Activated CD8-positive, alpha-beta T cell treated with anti-CD3 and anti-CD28 coated beads for 36 hours (primary cell): ENCODE measurements around the gene COL9A2. TPM values are rescaled to one million over a fixed set of nuclear protein-coding genes. Genes with fewer than 3 reads are reported as not detected.

Experiments used
- ATAC-seq: fragments of 200-7000 bp; cut with Tn5 transposase; one replicate; pipeline ENCODE4 v1.10.0; 2021; ENCODE audit warnings: mild to moderate bottlenecking, moderate library complexity
- CTCF ChIA-PET: fragments of 350-600 bp; sonication (Branson Sonifier 250); formaldehyde crosslinking; loops from one replicate; lab custom pipeline; 2021; ENCODE audit warnings: antibody characterized with exemption; lab: Charles Lee
- POLR2A ChIA-PET: fragments of 350-600 bp; sonication (Branson Sonifier 250); formaldehyde crosslinking; loops from one replicate; lab custom pipeline; 2021; ENCODE audit warnings: antibody characterized with exemption; lab: Charles Lee
- DNase-seq: peaks from one replicate; pipeline ENCODE4 v3.0.0-alpha.2; 2020
- H3K27ac Mint-ChIP-seq: one replicate; pipeline ENCODE4 v1.8.0; 2021; ENCODE audit warnings: mild to moderate bottlenecking, mixed read lengths
- H3K27me3 Mint-ChIP-seq: one replicate; pipeline ENCODE4 v1.8.0; 2021; ENCODE audit warnings: mixed read lengths
- H3K36me3 Mint-ChIP-seq: one replicate; pipeline ENCODE4 v1.8.0; 2021; ENCODE audit warnings: low read depth, mixed read lengths
- H3K4me1 Mint-ChIP-seq: one replicate; pipeline ENCODE4 v1.8.0; 2021; ENCODE audit warnings: low read depth, mixed read lengths
- H3K4me3 Mint-ChIP-seq: one replicate; pipeline ENCODE4 v1.8.0; 2021; ENCODE audit warnings: mild to moderate bottlenecking, moderate library complexity, mixed read lengths
- H3K9me3 Mint-ChIP-seq: one replicate; pipeline ENCODE4 v1.8.0; 2021; ENCODE audit warnings: mixed read lengths
- intact Hi-C: fragments of 100-400 bp; cut with micrococcal nuclease; formaldehyde crosslinking; loops from one replicate; pipeline ENCODE4 v1.10.0; 2022
- total RNA-seq, 2 experiments: library from RNA; stranded (reverse); gene quantifications; one replicate each; pipeline ENCODE4 v1.2.3, GENCODE V29; 2021
- TF ChIP-seq, protein P1 (sequence below): fragments of 200-600 bp; IDR thresholded peaks from one replicate; pipeline ENCODE4 v1.8.0; 2022; ENCODE audit warnings: antibody characterized with exemption, mild to moderate bottlenecking

Gene COL9A2
- total RNA-seq, 2 experiments from 2014 or later, result 4.3 to 5.4 TPM

DNA sequence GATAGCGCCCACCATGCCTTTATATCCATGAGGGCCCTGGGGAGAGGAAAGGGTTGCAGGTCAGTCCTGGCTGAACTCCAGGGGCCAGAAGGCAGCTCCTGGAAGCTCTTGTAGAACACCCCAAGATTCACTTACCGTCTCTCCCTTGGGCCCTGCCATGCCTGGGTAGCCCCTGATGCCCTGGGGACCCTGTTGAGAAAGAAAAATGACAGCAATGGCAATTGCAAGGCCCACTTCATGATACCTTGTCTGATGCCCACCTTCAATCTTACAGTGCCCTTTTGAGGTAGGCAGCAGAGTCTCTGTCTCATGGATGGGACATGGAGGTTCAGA is 7.0 kb downstream of the COL9A2 start:
- peaks cover 15% of the 10 kb centered on the region for H3K4me1 Mint-ChIP-seq
- H3K4me3 Mint-ChIP-seq, result no peak overlapping the region
- ChIA-PET POLR2A (no interaction called here), CTCF (interaction anchor here (1.0 to 1.6 kb wide), 4 partner anchors 28 to 166 kb away, joined by 3 to 7 read pairs (median 4); no protein-coding TSS in a partner anchor)
- ATAC-seq, result no peak
- TF ChIP-seq, protein P1, sequence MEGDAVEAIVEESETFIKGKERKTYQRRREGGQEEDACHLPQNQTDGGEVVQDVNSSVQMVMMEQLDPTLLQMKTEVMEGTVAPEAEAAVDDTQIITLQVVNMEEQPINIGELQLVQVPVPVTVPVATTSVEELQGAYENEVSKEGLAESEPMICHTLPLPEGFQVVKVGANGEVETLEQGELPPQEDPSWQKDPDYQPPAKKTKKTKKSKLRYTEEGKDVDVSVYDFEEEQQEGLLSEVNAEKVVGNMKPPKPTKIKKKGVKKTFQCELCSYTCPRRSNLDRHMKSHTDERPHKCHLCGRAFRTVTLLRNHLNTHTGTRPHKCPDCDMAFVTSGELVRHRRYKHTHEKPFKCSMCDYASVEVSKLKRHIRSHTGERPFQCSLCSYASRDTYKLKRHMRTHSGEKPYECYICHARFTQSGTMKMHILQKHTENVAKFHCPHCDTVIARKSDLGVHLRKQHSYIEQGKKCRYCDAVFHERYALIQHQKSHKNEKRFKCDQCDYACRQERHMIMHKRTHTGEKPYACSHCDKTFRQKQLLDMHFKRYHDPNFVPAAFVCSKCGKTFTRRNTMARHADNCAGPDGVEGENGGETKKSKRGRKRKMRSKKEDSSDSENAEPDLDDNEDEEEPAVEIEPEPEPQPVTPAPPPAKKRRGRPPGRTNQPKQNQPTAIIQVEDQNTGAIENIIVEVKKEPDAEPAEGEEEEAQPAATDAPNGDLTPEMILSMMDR, result no peak
- no peaks in the 10 kb centered on the region for H3K36me3 Mint-ChIP-seq
- intact Hi-C loops, result loop anchor here (10.0 kb wide), 2 partner anchors 95 to 155 kb away; no protein-coding TSS in a partner anchor
- no peak overlapping the region for H3K27ac Mint-ChIP-seq
- no peak for DNase-seq
- H3K9me3 Mint-ChIP-seq, result no peaks in the 10 kb centered on the region
- H3K27me3 Mint-ChIP-seq, result no peaks in the 10 kb centered on the region

DNA sequence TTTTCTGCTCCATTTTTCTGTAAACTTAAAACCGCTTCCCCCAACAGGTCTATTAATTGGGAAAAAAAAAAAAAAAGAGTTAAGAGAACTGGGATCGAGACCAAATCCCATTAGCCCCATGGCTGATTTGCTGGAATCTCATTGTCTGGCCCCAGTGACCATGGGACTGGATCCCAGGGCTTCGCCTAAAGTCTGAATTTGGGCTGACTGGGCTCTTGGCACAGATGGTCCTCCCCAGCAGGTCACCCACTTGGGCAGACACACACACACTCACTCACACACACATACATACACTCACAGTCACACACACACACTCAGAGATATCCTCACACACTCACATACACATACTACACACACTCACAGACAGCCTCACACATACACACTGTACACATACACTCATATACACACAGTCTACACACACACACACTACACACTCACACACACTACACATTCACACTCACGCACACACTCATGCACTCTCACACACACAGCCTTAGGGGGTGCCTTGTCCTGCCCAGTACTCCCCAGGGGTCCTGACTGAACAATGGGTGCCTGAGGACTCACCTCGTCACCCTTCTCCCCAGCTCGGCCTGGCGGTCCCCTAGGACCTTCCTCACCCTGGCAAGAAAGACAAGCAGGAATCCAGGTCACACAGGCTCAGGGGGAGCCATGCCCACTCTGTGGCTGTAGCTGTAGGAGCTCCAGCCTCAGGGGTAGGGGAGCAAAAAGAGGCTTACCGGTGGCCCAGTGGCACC is 7.5 kb downstream of the COL9A2 start:
- no peaks in the 10 kb centered on the region for H3K36me3 Mint-ChIP-seq
- no peak for ATAC-seq

DNA sequence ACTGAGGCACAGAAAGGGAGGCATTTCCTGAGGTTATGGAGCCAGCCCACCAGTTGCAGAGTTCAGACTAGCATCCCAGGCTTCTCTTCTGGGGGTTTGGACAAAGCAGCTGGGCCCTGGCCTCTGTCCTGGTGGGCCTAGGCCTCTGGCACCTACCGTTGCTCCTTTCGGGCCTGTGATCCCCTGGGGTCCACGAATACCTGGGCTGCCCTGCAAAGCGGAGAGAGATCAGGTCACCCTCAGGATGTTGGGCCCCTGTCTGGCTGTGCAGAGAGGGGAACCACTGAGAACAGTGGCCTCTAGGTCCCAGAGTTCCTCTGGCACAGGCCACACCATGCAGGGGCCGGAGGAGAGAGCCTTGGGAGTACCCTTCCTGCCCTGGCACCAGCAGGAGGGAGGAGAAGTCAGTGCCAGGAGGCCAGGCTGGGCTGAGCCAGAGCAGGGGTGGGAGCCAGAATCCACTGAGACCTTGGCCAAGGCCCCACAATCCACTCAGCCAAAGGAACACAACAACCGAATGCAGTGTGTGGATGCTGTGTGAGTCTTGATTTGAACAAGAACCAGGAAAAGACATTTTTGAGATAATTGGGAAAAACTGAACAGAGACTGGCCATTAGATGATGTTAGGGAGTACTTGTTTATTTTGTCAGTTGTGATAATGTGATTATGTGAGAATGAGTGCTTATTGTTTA is 8.9 kb downstream of the COL9A2 start:
- no peak for ATAC-seq
- intact Hi-C loops, result no loop called here
- Mint-ChIP-seq H3K4me1 (peaks cover 6% of the 10 kb centered on the region), H3K36me3 (no peaks in the 10 kb centered on the region), H3K4me3 (no peak overlapping the region), H3K27ac (no peak overlapping the region), H3K9me3 (no peaks in the 10 kb centered on the region), H3K27me3 (no peaks in the 10 kb centered on the region)
- ChIA-PET CTCF (no interaction called here), POLR2A (no interaction called here)
- TF ChIP-seq, protein P1, result no peak
- DNase-seq, result no peak

More for the DNA sequence above, 7.5 kb downstream of the COL9A2 start:
- TF ChIP-seq, protein P1, result no peak
- peaks cover 14% of the 10 kb centered on the region for H3K4me1 Mint-ChIP-seq
- ChIA-PET CTCF (interaction anchor here (1.0 kb wide), 1 partner anchor 166 kb away, joined by 4 read pairs; no protein-coding TSS in a partner anchor), POLR2A (no interaction called here)
- no peak overlapping the region for H3K4me3 Mint-ChIP-seq
- H3K27me3 Mint-ChIP-seq, result no peaks in the 10 kb centered on the region
- no peaks in the 10 kb centered on the region for H3K9me3 Mint-ChIP-seq
- H3K27ac Mint-ChIP-seq, result no peak overlapping the region
- intact Hi-C loops, result loop anchor here (10.0 kb wide), 2 partner anchors 95 to 155 kb away; no protein-coding TSS in a partner anchor
- DNase-seq, result no peak

DNA sequence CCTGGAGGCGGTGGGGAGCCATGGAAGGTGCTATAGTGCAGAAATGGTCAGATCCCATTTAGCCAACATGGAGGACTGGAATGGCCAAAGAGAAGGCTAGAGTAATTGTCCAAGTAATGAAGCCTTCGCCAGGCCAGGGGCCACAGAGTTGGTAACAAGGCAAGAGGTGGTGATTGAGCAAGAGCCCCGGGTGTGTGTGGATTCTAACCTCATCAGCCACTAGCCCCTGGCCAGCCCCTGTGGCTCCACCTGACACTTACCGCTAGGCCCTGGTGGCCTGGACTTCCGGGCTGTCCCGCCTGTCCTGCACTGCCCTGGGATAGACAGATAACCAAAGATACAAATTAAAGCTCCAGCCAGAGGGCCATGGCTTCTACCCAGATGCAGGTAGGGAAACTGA is 9.9 kb downstream of the COL9A2 start:
- TF ChIP-seq, protein P1, result no peak
- Mint-ChIP-seq H3K9me3 (no peaks in the 10 kb centered on the region), H3K4me1 (no peaks in the 10 kb centered on the region), H3K27me3 (no peaks in the 10 kb centered on the region), H3K36me3 (no peaks in the 10 kb centered on the region), H3K27ac (no peak overlapping the region), H3K4me3 (no peak overlapping the region)
- intact Hi-C loops, result no loop called here
- ChIA-PET POLR2A (interaction anchor here (1.0 kb wide), 1 partner anchor 12 kb away, joined by 3 read pairs; no protein-coding TSS in a partner anchor), CTCF (no interaction called here)
- DNase-seq (no peak), ATAC-seq (no peak)

DNA sequence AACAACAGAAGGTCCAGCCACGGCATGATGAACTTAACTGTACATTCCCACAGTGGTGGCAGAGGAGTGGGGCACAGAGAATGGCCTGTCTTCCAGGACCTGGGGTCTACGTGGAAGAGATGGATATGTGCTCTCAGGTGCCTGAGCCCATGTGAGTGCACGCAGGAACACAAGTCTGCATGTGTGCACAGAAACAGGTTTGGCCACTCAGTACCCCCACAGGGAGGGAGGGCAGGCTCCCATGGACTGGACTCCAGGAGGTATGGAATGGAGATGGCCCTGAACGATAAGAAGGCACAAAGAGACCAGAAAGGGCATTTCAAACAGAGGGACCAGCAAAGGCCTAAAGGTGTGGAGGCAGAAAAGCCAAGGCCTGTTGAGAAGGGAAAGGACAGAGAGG is 10.8 kb downstream of the COL9A2 start:
- POLR2A ChIA-PET, result no interaction called here
- TF ChIP-seq, protein P1, result no peak
- ATAC-seq (no peak), DNase-seq (no peak)
- Mint-ChIP-seq H3K27me3 (no peaks in the 10 kb centered on the region), H3K4me3 (no peak overlapping the region), H3K9me3 (no peaks in the 10 kb centered on the region), H3K36me3 (no peaks in the 10 kb centered on the region), H3K27ac (no peak overlapping the region), H3K4me1 (no peaks in the 10 kb centered on the region)
- CTCF ChIA-PET, result interaction anchor here (1.2 to 1.9 kb wide), 3 partner anchors 9 to 153 kb away, joined by 5 to 12 read pairs (median 7); no protein-coding TSS in a partner anchor
- intact Hi-C loops, result no loop called here
